Retinal pigment epithelial cell (primary cell): ENCODE results near the gene NAA10.

Experiments used
- DNase-seq: peaks from one replicate; pipeline ENCODE4 v3.0.0-alpha.2; 2010; ENCODE audit warnings: low read depth
- H3K4me3 ChIP-seq: 2 replicates; pipeline ENCODE4 v1.5.1; 2011; ENCODE audit warnings: mild to moderate bottlenecking, low read length, control low read depth, moderate library complexity
- TF ChIP-seq, protein P1 (sequence below): conservative IDR thresholded peaks from 2 replicates; pipeline ENCODE4 v1.5.1; 2011; ENCODE audit warnings: low read depth, low read length, control low read depth, inconsistent platforms

The NAA10 gene

DNA sequence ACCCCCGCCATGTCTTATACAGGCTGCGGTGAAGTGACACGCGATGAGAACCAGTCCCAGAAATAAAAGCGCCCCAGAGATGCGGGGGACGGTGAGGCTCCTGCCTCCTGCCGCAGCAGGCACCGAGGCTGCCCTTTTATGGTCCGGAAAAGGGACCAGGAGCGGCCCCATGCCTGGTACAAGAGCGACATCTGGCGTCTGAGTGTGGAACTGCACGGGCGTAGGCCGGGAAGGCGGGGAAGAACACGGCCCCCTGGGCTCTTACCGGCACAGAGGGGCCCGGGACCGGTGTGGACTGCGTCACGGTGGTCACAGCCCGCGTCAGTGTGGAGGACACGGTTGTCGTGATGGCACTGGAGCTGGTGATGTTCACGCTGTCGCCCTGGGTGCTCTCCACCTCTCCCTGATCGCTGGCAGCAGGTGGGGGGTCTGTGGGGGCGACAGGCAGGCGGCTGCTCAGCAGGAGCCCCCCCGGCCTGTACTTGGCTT, 18.5 kb upstream of the NAA10 start:
- TF ChIP-seq, protein P1, sequence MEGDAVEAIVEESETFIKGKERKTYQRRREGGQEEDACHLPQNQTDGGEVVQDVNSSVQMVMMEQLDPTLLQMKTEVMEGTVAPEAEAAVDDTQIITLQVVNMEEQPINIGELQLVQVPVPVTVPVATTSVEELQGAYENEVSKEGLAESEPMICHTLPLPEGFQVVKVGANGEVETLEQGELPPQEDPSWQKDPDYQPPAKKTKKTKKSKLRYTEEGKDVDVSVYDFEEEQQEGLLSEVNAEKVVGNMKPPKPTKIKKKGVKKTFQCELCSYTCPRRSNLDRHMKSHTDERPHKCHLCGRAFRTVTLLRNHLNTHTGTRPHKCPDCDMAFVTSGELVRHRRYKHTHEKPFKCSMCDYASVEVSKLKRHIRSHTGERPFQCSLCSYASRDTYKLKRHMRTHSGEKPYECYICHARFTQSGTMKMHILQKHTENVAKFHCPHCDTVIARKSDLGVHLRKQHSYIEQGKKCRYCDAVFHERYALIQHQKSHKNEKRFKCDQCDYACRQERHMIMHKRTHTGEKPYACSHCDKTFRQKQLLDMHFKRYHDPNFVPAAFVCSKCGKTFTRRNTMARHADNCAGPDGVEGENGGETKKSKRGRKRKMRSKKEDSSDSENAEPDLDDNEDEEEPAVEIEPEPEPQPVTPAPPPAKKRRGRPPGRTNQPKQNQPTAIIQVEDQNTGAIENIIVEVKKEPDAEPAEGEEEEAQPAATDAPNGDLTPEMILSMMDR = peak; percentile 96
- DNase-seq = no peak
- H3K4me3 ChIP-seq = no peak overlapping the region

DNA sequence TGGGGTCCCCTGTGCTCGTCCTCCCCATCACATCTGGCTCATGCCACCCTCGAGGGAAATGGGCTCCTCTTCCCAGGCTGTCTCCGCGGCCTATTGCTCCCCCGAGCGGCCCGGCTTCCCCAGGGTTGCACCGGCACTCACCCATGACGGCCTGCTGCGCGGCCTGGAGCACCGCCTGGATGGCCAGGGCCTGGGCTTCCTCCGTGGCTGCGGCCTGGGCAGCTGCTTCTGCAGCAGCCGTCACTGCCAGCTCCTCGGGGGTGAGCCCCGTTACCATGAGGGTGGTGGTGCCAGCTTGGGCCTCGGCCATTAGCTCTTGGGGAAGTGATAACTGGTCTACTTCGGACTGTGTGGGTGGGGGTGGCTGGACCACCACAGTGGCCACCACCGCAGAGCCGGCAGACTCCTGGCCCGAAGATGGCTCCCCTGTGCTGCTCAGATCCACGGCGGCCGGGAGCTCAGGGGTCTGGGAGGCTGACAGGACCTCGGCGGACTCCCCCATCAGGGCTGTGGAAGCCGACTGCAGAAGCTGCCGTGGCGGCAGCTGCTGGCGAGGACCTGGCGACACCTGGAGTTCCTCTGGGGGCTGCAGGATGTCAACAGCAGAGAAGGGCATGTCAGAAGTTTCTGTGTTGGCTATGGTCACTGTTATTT, 17.7 kb upstream of the NAA10 start:
- no peak overlapping the region for H3K4me3 ChIP-seq
- TF ChIP-seq, protein P1 = no peak
- no peak for DNase-seq

DNA sequence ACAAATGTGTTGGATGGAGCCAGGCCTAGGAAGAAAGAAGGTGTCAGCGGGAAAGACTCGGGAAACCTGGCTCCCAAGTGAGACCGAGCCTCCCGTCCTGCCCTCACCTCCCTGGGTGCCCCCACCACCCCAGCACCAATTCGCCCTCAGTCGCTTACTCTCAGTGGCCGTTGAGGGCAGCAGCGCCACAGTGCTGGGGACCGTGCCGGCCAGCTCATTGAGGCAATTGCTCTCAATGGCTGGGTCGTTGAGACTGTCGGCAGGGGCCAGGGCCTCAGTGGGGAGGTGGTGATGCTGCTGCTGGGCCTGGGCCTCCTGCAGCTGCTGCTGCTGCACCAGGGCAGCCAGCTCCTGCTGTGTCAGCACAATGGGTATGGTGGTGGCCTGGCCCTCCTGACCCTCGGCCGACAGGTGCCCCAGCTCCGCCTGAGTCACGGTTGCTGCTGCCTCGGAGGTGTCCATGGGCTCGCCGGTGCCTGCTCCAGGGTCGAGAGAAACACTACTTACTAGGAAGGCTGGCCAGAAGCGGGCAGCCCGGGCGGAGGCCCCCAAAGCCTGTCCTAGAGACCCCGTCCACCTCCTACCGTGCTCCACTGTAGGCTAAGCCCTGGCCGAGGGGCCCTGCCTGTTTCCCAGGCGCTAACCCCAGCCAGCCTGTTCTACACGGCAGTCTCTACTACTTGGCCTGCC, 17.0 kb upstream of the NAA10 start:
- TF ChIP-seq, protein P1 = no peak
- no peak overlapping the region for H3K4me3 ChIP-seq
- no peak for DNase-seq

DNA sequence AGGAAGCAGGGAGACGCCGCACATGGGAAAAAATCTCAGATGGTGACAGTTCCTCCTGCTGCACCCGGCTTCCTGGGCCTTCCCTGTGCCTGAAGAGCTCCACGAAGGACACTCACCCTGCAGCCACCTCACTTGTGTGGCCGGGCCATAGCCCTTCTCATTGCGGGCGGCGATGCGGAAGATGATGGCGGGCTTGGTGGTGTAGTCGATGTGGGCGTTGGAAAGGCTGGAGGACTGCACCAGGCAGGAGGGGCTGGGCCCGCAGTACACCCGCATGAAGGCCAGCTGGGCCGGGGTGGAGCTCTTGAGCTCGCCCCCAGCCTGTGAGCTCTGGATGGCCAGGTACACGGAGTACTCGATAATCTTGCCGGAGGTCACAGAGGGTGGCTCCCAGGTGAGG, 15.3 kb upstream of the NAA10 start:
- no peak overlapping the region for H3K4me3 ChIP-seq
- DNase-seq = no peak
- TF ChIP-seq, protein P1 = no peak

DNA sequence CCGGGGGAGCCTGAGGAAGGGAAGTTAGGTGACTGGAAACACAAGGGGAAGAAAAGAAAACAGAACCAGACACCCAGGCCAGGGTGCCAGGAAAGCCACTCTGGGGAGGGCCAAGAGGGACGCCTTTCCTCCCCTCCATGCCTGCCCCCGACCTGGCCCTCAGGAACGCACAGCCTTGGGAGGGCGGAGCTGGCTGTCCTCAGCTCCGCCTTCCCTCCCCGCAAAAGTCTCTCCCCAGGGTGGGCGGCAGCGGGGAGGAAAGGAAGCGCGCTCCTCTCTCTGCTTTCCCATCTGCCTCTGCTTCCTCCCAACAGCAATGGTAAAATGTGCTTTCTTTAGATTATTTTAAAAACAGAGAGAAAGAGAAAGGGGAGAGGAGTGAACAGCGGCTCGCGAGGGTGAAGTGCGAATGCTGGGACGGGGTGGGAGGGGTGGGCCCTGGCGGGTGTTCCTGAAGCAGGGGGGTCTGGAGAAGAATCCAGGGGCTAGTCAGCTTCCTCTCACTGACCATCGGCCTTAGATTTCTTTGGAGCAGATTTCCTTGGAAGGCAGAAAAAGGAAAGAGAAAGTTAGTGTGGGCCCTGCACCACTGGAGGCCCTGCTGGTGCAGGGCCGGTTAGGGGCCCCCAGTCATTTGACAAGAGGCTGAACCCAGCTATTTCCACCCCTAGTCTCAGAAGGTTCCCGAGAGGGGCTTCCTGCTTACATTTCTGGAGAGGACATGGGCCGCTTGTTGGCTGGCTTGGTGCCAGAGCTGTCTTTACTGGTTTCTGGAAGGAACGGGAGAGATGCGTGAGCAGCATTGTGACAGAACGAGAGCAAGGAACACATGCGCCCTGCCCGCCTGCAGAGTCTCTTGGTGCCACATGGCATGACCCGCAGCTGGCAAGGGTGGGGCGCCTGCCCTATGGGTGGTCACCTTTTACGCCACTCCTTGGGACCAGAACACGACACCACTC, 14.3 kb upstream of the NAA10 start:
- TF ChIP-seq, protein P1 = no peak
- no peak for DNase-seq

DNA sequence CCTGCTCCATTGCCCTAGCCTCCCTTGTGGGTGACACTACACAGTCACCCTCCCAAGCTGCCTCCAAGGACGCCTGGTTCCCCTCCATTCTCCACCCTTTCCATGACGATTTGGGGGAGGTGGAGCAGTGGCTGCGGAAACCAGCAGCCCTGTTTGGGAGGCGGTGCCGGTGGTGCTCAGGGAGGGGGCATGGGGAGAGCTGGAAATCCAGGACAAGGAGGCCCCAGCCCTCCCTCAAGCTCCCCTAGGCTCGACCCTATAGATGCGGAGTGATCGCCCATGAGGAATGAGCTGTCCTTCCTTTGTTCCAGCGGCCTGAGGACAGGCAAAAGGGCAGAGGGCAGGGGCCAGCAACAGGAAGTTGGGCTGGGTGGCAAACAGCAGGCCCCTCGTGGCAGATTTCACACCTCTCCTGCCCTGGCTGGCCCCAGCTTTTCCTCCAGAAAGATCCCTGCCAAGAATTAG, 13.2 kb upstream of the NAA10 start:
- no peak overlapping the region for H3K4me3 ChIP-seq
- TF ChIP-seq, protein P1 = no peak
- no peak for DNase-seq

More for the DNA sequence above, 14.3 kb upstream of the NAA10 start:
- H3K4me3 ChIP-seq = no peak overlapping the region
